Fibroblast of mammary gland (primary cell): ENCODE results near the gene YDJC.

Experiments
- DNase-seq: peaks from one replicate; pipeline ENCODE4 v3.0.0-alpha.2; 2010; ENCODE audit warnings: low read depth
- H3K4me3 ChIP-seq: 2 replicates; pipeline ENCODE4 v1.5.1; 2011; ENCODE audit warnings: low read depth, mild to moderate bottlenecking, low read length, moderate library complexity; ENCODE audit not compliant: control insufficient read depth
- TF ChIP-seq, protein P1 (sequence below): conservative IDR thresholded peaks from 2 replicates; pipeline ENCODE4 v1.5.1; 2011; ENCODE audit warnings: low read depth, low read length, inconsistent platforms; ENCODE audit not compliant: control insufficient read depth, insufficient read depth

The YDJC gene

GRCh38 chr22:21659864-21660525 is 30.2 kb upstream of the YDJC start:
- TF ChIP-seq, protein P1, sequence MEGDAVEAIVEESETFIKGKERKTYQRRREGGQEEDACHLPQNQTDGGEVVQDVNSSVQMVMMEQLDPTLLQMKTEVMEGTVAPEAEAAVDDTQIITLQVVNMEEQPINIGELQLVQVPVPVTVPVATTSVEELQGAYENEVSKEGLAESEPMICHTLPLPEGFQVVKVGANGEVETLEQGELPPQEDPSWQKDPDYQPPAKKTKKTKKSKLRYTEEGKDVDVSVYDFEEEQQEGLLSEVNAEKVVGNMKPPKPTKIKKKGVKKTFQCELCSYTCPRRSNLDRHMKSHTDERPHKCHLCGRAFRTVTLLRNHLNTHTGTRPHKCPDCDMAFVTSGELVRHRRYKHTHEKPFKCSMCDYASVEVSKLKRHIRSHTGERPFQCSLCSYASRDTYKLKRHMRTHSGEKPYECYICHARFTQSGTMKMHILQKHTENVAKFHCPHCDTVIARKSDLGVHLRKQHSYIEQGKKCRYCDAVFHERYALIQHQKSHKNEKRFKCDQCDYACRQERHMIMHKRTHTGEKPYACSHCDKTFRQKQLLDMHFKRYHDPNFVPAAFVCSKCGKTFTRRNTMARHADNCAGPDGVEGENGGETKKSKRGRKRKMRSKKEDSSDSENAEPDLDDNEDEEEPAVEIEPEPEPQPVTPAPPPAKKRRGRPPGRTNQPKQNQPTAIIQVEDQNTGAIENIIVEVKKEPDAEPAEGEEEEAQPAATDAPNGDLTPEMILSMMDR = no peak
- DNase-seq = no peak
- no peak overlapping the region for H3K4me3 ChIP-seq

GRCh38 chr22:21657360-21658032 is 27.7 kb upstream of the YDJC start:
- no peak for DNase-seq
- H3K4me3 ChIP-seq = peak overlapping the region; percentile 41
- TF ChIP-seq, protein P1 = no peak

- TF ChIP-seq, protein P1 = no peak
- H3K4me3 ChIP-seq = peak overlapping the region; percentile 20
- no peak for DNase-seq
Measured at GRCh38 chr22:21657020-21657359, 27.2 kb upstream of the YDJC start.

GRCh38 chr22:21652547-21653545 is 23.0 kb upstream of the YDJC start:
- TF ChIP-seq, protein P1 = no peak
- peak overlapping the region; percentile 77 for H3K4me3 ChIP-seq
- no peak for DNase-seq

- TF ChIP-seq, protein P1 = no peak
- DNase-seq = peak; percentile 79
- peak overlapping the region; percentile 77 for H3K4me3 ChIP-seq
Measured at GRCh38 chr22:21652010-21652546, 22.3 kb upstream of the YDJC start.

DNA sequence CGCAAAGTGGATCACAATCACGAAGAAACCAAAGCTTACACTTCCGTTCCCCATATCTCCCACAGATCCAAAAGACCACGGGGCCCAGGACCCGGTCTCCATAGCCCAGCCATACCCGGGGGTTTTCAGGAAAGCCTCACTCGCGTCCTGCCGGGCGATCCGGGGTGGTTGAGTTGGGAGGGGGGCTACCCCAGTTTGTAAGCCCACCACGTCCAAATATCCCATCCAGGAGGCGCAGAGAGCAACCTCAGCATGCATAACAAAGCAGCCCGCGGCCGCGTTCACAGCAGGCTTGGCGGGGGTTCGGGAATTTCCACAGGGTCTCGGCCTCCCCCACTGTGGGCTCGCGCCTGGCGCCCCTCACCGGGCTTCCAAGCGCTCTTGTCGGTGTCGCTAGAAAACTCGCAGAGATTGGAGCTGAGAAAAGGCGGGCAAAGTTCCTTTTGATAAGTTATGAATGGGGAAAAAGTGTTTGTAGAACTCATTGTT is 21.7 kb upstream of the YDJC start:
- no peak for DNase-seq
- TF ChIP-seq, protein P1 = no peak
- H3K4me3 ChIP-seq = peak overlapping the region; percentile 77
